Ishikawa (cell line): Measurements from ENCODE around the gene LCP1.

Source experiments
- CEBPB ChIP-seq: IDR thresholded peaks from 2 replicates; pipeline ENCODE4 v1.6.1; 2012
- CREB1 ChIP-seq: IDR thresholded peaks from 2 replicates; pipeline ENCODE4 v1.6.1; 2012; ENCODE audit warnings: low read depth
- EGR1 ChIP-seq: IDR thresholded peaks from 2 replicates; pipeline ENCODE4 v1.6.1; 2012
- EP300 ChIP-seq: IDR thresholded peaks from 2 replicates; pipeline ENCODE4 v1.6.1; 2012; ENCODE audit warnings: borderline replicate concordance
- FOXM1 ChIP-seq: IDR thresholded peaks from 2 replicates; pipeline ENCODE4 v1.6.1; 2012; ENCODE audit warnings: low read depth, borderline replicate concordance
- NFIC ChIP-seq: IDR thresholded peaks from 2 replicates; pipeline ENCODE4 v1.6.1; 2012
- RAD21 ChIP-seq: IDR thresholded peaks from 2 replicates; pipeline ENCODE4 v1.6.1; 2012; ENCODE audit warnings: low read depth
- TAF1 ChIP-seq: IDR thresholded peaks from 2 replicates; pipeline ENCODE4 v1.6.1; 2012; ENCODE audit warnings: low read depth, mild to moderate bottlenecking
- TCF12 ChIP-seq: IDR thresholded peaks from 2 replicates; pipeline ENCODE4 v1.6.1; 2012; ENCODE audit warnings: low read depth
- TEAD4 ChIP-seq: IDR thresholded peaks from 2 replicates; pipeline ENCODE4 v1.6.1; 2012
- YY1 ChIP-seq: IDR thresholded peaks from 2 replicates; pipeline ENCODE4 v1.6.1; 2012; ENCODE audit warnings: low read depth
- ZBTB7A ChIP-seq: IDR thresholded peaks from 2 replicates; pipeline ENCODE4 v1.6.1; 2012; ENCODE audit warnings: low read depth
- TF ChIP-seq, protein P1 (sequence below): IDR thresholded peaks from 2 replicates; pipeline ENCODE4 v1.6.1; 2012
- TF ChIP-seq, protein P2 (sequence below): IDR thresholded peaks from 2 replicates; pipeline ENCODE4 v1.6.1; 2012
- TF ChIP-seq, protein P3 (sequence below): IDR thresholded peaks from 2 replicates; pipeline ENCODE4 v1.6.1; 2012; ENCODE audit warnings: low read depth, mild to moderate bottlenecking

Gene LCP1

DNA sequence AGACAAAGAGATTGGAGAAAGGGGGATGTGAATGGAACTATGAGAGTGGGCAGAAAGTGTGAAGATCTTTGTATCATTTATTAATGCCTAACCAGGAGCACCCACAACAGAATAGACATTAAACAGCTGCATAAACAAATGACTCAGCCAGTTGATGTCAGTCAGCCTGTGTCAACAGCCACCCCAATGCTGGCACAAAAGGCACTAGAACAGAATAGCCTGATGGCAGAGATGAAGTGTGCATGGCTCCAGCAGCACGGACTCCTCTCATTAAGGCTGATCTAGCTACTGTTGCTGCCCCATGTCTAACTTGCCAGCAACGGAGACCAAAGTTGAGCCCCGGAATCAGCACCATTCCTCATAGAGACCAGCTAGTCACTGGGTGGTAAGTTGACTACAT is 85.0 kb downstream of the LCP1 start:
- no peak for TF ChIP-seq CREB1
- TF ChIP-seq CEBPB, result no peak
- no peak for TF ChIP-seq ZBTB7A
- TF ChIP-seq, protein P1, sequence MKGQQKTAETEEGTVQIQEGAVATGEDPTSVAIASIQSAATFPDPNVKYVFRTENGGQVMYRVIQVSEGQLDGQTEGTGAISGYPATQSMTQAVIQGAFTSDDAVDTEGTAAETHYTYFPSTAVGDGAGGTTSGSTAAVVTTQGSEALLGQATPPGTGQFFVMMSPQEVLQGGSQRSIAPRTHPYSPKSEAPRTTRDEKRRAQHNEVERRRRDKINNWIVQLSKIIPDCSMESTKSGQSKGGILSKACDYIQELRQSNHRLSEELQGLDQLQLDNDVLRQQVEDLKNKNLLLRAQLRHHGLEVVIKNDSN, result no peak
- no peak for TF ChIP-seq TAF1
- TF ChIP-seq, protein P2, sequence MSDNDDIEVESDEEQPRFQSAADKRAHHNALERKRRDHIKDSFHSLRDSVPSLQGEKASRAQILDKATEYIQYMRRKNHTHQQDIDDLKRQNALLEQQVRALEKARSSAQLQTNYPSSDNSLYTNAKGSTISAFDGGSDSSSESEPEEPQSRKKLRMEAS, result no peak
- no peak for TF ChIP-seq FOXM1
- no peak for TF ChIP-seq YY1
- no peak for TF ChIP-seq TEAD4
- TF ChIP-seq NFIC, result no peak
- TF ChIP-seq EP300, result no peak
- TF ChIP-seq RAD21, result no peak
- TF ChIP-seq, protein P3, sequence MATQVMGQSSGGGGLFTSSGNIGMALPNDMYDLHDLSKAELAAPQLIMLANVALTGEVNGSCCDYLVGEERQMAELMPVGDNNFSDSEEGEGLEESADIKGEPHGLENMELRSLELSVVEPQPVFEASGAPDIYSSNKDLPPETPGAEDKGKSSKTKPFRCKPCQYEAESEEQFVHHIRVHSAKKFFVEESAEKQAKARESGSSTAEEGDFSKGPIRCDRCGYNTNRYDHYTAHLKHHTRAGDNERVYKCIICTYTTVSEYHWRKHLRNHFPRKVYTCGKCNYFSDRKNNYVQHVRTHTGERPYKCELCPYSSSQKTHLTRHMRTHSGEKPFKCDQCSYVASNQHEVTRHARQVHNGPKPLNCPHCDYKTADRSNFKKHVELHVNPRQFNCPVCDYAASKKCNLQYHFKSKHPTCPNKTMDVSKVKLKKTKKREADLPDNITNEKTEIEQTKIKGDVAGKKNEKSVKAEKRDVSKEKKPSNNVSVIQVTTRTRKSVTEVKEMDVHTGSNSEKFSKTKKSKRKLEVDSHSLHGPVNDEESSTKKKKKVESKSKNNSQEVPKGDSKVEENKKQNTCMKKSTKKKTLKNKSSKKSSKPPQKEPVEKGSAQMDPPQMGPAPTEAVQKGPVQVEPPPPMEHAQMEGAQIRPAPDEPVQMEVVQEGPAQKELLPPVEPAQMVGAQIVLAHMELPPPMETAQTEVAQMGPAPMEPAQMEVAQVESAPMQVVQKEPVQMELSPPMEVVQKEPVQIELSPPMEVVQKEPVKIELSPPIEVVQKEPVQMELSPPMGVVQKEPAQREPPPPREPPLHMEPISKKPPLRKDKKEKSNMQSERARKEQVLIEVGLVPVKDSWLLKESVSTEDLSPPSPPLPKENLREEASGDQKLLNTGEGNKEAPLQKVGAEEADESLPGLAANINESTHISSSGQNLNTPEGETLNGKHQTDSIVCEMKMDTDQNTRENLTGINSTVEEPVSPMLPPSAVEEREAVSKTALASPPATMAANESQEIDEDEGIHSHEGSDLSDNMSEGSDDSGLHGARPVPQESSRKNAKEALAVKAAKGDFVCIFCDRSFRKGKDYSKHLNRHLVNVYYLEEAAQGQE, result no peak
- no peak for TF ChIP-seq TCF12
- TF ChIP-seq EGR1, result no peak

DNA sequence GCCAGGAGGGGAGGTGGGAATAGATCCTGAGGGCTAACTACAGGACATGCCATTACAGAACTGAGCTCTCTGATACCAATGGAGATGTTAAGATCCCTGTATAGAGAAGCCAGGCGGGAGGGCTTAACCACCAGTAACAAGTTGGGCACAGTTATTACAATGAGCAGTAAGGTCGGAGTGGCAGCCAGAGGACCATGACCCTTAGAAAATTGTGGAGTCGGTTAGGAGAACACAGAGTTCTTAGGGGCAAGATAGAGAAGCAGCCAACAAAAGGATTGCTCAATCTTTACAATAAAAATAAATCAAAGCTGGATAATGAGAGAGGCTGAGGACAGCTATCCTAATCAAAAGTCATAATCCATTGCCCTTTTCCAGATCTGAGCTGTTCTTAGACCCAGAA is 87.5 kb downstream of the LCP1 start:
- TF ChIP-seq RAD21 (no peak), YY1 (no peak)
- TF ChIP-seq, protein P3, result no peak

DNA sequence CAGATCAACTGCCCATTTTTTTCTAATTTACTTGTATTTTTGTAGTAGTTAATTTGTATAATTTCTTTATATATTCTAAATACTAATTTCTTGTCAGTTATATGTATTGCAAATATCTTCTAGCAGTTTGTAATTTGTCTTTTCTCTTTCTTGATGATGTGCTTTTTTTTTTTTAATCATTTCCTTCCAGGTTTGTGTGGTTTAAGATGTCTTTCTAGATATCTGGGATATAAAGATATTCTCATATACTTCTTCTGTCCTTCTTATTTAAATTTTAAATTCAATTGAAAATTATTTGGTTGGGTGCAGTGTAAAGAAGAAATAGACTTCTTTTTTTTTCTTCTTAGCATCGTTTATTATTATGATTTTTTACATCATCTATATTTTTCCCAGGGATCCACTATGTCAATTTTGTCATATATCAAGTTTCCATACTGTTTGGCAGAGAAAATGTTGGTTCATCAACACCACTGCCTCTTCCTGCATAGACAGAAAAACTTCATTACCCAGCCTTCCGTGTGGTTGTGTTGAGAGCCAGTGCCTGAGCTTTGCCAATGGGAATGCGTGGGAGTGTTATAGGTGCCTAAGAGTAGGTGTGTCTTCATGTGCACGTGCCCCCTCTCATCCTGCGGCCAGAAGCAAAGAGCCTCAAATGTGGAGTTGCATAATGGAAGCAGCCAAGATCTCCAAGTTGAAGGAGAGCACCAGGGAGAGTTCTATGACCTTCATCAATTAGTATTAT is 93.0 kb downstream of the LCP1 start:
- TF ChIP-seq, protein P2, result peak; percentile 65
- no peak for TF ChIP-seq NFIC
- TF ChIP-seq, protein P1, result peak; percentile 59

DNA sequence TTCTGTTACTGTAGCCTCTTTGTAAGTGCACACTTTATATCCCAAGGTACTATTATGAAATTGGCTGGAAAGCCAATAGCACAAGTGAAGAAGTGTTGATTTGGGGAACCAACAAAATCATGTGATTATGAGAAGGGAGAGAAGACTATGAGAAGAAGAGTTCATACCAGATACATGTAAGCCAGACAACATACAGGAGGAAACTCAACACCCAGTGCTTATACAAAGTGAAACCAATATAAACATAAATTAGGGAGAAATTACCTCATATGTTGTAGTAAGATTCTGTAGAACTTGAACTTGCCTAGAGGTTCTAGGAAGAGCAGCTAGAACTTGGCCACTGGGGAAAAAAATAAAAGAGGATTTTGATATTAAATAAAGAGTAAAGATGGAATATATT is 94.5 kb downstream of the LCP1 start:
- TF ChIP-seq TAF1, result no peak
- TF ChIP-seq, protein P1, result no peak
- no peak for TF ChIP-seq YY1

DNA sequence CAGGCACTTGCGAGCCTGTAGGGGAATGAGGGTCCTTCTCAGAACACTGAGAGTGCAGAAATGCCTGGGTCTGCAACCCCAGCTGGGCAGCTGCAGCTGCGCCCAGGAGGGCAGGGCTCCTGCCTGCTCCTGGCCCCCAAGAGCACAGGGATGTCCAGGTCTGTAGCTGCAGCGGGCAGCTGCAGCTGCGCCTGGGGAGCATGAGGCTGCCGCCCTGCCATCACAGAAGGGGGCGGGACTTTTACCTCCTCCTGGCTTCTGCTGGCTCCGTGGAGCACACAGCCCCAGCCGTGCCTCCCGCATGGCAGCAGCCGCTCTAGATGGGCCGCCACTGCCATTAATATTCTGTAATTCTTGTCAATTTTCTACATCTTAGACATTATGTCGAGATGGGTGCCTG is 95.0 kb downstream of the LCP1 start:
- TF ChIP-seq TCF12 (no peak), YY1 (no peak), EGR1 (no peak), NFIC (no peak), ZBTB7A (no peak), EP300 (no peak), FOXM1 (no peak), CREB1 (no peak), CEBPB (no peak), RAD21 (no peak), TAF1 (no peak), TEAD4 (no peak)
- TF ChIP-seq, protein P3, result no peak
- TF ChIP-seq, protein P1, result no peak
- TF ChIP-seq, protein P2, result no peak
